ENCODE measurements around the gene SLC8B1.

The SLC8B1 gene

DNA sequence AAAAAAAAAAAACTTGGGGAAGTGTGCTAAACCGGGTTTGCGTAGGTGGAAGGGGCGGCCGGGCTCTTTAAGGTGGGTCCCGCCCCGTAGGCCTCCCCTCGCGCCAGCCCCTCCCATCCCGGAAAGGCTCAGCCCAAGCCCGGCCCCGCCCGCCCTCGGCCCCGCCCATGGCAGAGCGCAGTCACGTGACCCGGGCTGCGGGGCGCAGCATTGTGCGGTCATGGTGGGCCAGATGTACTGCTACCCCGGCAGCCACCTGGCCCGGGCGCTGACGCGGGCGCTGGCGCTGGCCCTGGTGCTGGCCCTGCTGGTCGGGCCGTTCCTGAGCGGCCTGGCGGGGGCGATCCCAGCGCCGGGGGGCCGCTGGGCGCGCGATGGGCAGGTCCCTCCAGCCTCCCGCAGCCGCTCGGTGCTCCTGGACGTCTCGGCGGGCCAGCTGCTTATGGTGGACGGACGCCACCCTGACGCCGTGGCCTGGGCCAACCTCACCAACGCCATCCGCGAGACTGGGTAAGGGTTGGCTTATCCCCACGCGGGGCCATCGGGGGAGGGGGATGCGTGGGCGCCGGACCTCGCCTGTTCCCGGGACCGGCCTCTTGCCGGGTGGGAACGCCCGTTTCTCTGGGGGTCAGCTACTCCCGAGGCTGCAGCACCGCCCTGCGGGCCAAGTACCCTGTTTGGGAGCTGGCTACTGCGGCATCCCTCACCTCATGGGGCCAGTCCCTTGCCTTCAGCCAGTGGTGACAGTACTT, 23.6 kb upstream of the SLC8B1 start, which contains the start of gene PLBD2 (continued):
- TF ChIP-seq HOXD13 (CRISPR knock-in tag; IDR thresholded peaks at IDR 0.05; ENCODE audit: borderline replicate concordance) (no peak), GLIS1 (tag by site-specific recombination; IDR thresholded peaks at IDR 0.05) (peak; percentile 48), ZNF416 (tag by site-specific recombination; IDR thresholded peaks at IDR 0.05) (no peak), ZNF571 (tag by site-specific recombination; IDR thresholded peaks at IDR 0.05) (no peak), ZNF76 (tag by site-specific recombination; IDR thresholded peaks at IDR 0.05; ENCODE audit: borderline replicate concordance, low read depth) (peak; percentile 15; the same call in 1 of the 2 replicates), MZF1 (tag by site-specific recombination; IDR thresholded peaks at IDR 0.05; ENCODE audit: borderline replicate concordance) (no peak), TRIM28 (IDR thresholded peaks at IDR 0.05; ENCODE audit: borderline replicate concordance, low read length) (no peak), EGR2 (tag by site-specific recombination; IDR thresholded peaks at IDR 0.05; ENCODE audit: low read depth) (0 out of 2 replicates have a peak, but pooled peaks have one; percentile 9), ZBTB1 (tag by site-specific recombination; IDR thresholded peaks at IDR 0.05) (no peak), ZNF514 (tag by site-specific recombination; IDR thresholded peaks at IDR 0.05) (no peak), YY1 (tag by site-specific recombination; IDR thresholded peaks at IDR 0.05) (peak; percentile 34; the same call in 1 of the 2 replicates), ZNF248 (tag by site-specific recombination; IDR thresholded peaks at IDR 0.05) (no peak), ZNF266 (tag by site-specific recombination; IDR thresholded peaks at IDR 0.05; ENCODE audit: low read depth) (no peak), ZNF677 (tag by site-specific recombination; IDR thresholded peaks at IDR 0.05) (no peak), ZNF501 (tag by site-specific recombination; IDR thresholded peaks at IDR 0.05) (no peak), OVOL3 (tag by site-specific recombination; IDR thresholded peaks at IDR 0.05) (no peak), ZNF544 (tag by site-specific recombination; IDR thresholded peaks at IDR 0.05) (no peak), ZNF423 (tag by site-specific recombination; IDR thresholded peaks at IDR 0.05) (no peak), ZNF670 (tag by site-specific recombination; IDR thresholded peaks at IDR 0.05; ENCODE audit: low read depth) (no peak), ZNF341 (tag by site-specific recombination; IDR thresholded peaks at IDR 0.05; ENCODE audit: low read depth) (0 out of 2 replicates have a peak, but pooled peaks have one; percentile 16), ZNF146 (tag by site-specific recombination; IDR thresholded peaks at IDR 0.05) (no peak), HOXA7 (CRISPR knock-in tag; IDR thresholded peaks at IDR 0.05; ENCODE audit: borderline replicate concordance) (no peak), SP7 (tag by site-specific recombination; IDR thresholded peaks at IDR 0.05) (0 out of 2 replicates have a peak, but pooled peaks have one; percentile 51), KLF16 (tag by site-specific recombination; IDR thresholded peaks at IDR 0.05) (peak; percentile 72), ZNF37A (tag by site-specific recombination; IDR thresholded peaks at IDR 0.05) (no peak)
- TF ChIP-seq, protein P1, sequence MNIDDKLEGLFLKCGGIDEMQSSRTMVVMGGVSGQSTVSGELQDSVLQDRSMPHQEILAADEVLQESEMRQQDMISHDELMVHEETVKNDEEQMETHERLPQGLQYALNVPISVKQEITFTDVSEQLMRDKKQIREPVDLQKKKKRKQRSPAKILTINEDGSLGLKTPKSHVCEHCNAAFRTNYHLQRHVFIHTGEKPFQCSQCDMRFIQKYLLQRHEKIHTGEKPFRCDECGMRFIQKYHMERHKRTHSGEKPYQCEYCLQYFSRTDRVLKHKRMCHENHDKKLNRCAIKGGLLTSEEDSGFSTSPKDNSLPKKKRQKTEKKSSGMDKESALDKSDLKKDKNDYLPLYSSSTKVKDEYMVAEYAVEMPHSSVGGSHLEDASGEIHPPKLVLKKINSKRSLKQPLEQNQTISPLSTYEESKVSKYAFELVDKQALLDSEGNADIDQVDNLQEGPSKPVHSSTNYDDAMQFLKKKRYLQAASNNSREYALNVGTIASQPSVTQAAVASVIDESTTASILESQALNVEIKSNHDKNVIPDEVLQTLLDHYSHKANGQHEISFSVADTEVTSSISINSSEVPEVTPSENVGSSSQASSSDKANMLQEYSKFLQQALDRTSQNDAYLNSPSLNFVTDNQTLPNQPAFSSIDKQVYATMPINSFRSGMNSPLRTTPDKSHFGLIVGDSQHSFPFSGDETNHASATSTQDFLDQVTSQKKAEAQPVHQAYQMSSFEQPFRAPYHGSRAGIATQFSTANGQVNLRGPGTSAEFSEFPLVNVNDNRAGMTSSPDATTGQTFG (tag by site-specific recombination; IDR thresholded peaks at IDR 0.05; ENCODE audit: borderline replicate concordance): no peak
- TF ChIP-seq, protein P2, sequence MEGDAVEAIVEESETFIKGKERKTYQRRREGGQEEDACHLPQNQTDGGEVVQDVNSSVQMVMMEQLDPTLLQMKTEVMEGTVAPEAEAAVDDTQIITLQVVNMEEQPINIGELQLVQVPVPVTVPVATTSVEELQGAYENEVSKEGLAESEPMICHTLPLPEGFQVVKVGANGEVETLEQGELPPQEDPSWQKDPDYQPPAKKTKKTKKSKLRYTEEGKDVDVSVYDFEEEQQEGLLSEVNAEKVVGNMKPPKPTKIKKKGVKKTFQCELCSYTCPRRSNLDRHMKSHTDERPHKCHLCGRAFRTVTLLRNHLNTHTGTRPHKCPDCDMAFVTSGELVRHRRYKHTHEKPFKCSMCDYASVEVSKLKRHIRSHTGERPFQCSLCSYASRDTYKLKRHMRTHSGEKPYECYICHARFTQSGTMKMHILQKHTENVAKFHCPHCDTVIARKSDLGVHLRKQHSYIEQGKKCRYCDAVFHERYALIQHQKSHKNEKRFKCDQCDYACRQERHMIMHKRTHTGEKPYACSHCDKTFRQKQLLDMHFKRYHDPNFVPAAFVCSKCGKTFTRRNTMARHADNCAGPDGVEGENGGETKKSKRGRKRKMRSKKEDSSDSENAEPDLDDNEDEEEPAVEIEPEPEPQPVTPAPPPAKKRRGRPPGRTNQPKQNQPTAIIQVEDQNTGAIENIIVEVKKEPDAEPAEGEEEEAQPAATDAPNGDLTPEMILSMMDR (tag by site-specific recombination; IDR thresholded peaks at IDR 0.05): peak; percentile 17; the same call in 1 of the 2 replicates
- TF ChIP-seq, protein P3, sequence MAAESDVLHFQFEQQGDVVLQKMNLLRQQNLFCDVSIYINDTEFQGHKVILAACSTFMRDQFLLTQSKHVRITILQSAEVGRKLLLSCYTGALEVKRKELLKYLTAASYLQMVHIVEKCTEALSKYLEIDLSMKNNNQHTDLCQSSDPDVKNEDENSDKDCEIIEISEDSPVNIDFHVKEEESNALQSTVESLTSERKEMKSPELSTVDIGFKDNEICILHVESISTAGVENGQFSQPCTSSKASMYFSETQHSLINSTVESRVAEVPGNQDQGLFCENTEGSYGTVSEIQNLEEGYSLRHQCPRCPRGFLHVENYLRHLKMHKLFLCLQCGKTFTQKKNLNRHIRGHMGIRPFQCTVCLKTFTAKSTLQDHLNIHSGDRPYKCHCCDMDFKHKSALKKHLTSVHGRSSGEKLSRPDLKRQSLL (tag by site-specific recombination; IDR thresholded peaks at IDR 0.05): no peak
- TF ChIP-seq, protein P4, sequence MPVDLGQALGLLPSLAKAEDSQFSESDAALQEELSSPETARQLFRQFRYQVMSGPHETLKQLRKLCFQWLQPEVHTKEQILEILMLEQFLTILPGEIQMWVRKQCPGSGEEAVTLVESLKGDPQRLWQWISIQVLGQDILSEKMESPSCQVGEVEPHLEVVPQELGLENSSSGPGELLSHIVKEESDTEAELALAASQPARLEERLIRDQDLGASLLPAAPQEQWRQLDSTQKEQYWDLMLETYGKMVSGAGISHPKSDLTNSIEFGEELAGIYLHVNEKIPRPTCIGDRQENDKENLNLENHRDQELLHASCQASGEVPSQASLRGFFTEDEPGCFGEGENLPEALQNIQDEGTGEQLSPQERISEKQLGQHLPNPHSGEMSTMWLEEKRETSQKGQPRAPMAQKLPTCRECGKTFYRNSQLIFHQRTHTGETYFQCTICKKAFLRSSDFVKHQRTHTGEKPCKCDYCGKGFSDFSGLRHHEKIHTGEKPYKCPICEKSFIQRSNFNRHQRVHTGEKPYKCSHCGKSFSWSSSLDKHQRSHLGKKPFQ (tag by site-specific recombination; IDR thresholded peaks at IDR 0.05): no peak
- TF ChIP-seq, protein P5, sequence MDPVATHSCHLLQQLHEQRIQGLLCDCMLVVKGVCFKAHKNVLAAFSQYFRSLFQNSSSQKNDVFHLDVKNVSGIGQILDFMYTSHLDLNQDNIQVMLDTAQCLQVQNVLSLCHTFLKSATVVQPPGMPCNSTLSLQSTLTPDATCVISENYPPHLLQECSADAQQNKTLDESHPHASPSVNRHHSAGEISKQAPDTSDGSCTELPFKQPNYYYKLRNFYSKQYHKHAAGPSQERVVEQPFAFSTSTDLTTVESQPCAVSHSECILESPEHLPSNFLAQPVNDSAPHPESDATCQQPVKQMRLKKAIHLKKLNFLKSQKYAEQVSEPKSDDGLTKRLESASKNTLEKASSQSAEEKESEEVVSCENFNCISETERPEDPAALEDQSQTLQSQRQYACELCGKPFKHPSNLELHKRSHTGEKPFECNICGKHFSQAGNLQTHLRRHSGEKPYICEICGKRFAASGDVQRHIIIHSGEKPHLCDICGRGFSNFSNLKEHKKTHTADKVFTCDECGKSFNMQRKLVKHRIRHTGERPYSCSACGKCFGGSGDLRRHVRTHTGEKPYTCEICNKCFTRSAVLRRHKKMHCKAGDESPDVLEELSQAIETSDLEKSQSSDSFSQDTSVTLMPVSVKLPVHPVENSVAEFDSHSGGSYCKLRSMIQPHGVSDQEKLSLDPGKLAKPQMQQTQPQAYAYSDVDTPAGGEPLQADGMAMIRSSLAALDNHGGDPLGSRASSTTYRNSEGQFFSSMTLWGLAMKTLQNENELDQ (tag by site-specific recombination; IDR thresholded peaks at IDR 0.05; ENCODE audit: low read depth): no peak

All from HEK293 (cell line).